HG03097 (cell line): ENCODE results near the gene ACKR4.
"Not testable (repeated sequence)": the region's sequence is repeated elsewhere in the genome, so short reads cannot be mapped to it uniquely, and the experiment has no call there.

ENCODE experiments used
- ATAC-seq: cut with Tn5 transposase; IDR thresholded peaks from one replicate; pipeline ENCODE4 v1.9.1; 2021; ENCODE audit not compliant: unreplicated experiment, low FRiP score

Gene ACKR4

DNA sequence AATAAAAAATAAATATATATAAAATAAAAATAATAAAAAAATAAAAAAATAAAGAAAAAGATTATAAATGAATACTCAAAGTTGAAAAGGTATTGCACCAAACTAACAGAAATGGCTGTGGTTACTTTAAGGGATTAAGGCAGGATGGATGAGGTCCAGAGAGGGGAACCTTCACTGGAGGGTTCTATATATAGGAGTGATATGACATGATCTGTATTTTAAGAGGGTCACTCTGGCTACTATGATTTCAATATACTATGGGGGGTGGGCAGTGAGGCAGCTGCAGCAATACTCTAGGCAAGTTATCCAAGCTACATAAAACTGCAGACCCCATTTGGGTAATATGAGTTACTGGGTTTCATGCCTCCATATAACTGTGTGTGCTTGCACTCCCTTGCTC, 38.0 kb downstream of the ACKR4 start:
- ATAC-seq, result no peak

DNA sequence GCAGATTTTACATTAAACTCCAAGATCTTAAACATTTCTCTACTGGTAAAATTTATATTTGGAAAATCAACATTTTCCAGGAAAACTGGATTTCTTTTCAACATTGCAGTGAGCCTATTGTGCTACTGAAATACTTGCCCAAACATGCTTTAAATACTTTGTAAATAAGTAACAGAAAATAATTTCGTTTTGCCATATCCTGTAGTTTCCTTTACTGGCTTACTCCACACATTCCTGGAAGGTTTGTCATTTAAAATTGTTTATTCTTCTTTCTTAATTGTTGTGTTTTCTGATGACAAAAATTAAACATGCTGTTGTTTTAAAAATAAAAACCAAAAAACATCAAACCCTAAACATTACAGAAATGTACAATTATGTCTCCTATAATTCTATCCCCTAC, 40.5 kb downstream of the ACKR4 start:
- no peak for ATAC-seq

- ATAC-seq, result no peak
These were observed 41.6 kb downstream of the ACKR4 start for GRCh38 chr3:132638706-132639105.

- ATAC-seq, result not testable (repeated sequence)
These were observed 44.4 kb downstream of the ACKR4 start for GRCh38 chr3:132641427-132641826.

DNA sequence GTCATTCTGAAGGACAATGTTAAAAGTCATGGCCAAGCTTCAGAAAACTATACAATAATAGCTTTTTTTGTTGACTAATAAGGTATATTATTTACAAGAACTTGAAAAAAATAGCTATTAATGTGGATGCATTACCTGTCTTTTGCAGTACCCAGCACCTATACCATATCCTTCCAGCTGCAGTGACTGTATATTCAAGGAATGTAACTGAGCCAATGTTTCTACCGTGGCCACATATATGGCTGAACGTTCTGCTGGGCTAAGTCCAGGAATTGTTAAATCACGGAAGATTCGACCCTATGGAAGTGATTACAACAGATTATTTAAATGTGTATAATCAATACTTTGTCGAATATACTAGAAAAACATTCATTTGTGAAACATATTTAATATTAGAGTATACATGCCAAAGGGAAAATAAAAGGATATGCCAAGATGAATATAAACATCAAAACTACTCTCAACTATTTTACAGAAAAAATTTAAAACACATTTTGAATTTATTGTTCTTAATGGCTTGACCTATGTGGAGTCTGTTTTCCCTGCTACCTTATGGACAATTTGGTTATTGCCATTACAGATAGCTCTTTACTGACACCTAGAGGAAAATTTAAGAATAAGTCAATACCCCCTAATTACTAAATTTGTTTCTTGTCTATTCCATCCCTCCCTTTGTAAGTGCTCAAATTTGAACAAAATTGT, 44.9 kb downstream of the ACKR4 start:
- no peak for ATAC-seq

DNA sequence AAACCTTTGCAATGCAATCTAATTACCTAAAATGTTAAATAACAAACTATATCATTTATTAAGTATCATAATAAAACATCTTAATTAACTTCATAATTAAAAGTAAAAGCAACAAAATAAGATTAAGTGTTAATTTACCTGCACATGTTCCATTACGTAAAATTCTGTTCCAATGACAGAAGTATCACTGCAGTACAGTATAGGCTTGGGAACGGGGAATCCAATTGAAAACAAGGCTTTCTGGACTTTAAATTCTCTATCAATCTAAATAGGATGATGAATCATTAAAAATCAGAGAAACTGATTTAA, 45.4 kb downstream of the ACKR4 start:
- no peak for ATAC-seq

DNA sequence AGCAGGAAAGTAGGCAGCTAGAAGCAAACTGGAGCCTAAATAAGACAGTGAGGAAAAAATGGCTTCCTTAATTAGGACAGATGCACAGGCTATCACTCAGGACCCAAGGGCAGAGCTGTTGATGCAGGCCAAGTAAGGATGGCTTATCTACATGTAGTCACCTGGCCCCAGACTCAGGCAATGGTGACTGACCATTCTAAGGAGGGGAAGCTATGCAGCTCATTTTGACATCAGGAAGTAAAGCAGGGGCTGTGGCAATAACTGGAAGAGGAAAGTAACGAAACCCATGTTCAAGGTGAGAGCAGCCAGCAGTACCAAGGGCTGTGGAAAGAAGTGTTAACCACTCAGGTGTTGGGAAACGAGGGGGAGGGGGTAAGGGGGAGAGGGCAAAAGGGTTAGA, 46.3 kb downstream of the ACKR4 start:
- no peak for ATAC-seq

DNA sequence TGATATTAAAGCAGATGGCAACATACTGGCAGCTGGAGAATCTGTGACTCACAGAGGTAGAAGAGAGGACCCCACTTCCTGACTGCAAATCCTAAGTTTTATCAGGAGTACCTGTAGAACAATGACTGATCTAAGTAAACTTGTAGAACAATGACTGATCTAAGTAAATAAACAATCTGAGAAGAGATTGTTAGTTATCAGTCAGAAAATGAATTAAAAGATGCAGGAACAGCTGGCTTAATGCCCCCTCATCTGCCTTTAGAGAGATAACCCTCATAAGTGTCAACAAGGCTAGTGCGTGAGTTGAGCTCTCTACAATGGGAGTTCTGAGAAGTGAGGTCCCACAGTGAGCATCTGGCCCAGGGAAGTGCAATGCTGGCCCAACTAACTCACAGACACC, 48.0 kb downstream of the ACKR4 start:
- no peak for ATAC-seq

DNA sequence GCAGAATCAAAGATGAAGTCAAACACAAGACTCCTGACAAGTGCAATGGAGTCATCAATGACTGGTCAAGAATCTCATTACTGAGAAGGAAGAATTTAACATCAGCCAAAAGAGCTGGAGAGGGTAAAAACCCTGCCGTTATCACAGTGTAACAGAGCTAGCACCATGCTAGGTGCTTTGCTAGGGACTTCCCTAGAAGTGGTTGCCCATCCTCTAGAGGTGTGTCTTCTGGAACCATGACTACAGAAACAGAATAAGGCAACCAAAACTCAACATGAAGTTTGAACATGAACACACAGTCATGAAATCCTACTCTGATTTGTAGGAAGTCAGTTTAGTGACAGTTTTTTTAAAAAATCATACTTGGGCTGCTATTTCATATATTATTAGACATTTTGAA, 53.1 kb downstream of the ACKR4 start:
- no peak for ATAC-seq
